Effector CD8-positive, alpha-beta T cell (primary cell): ENCODE data around the gene EEF1AKMT3.
A peak's percentile ranks its signal among the peaks of the same experiment; 100 is the strongest.

Experiments
- DNase-seq: peaks from one replicate; lab custom pipeline; 2025; lab: John Stamatoyannopoulos, UW

Gene EEF1AKMT3

DNA sequence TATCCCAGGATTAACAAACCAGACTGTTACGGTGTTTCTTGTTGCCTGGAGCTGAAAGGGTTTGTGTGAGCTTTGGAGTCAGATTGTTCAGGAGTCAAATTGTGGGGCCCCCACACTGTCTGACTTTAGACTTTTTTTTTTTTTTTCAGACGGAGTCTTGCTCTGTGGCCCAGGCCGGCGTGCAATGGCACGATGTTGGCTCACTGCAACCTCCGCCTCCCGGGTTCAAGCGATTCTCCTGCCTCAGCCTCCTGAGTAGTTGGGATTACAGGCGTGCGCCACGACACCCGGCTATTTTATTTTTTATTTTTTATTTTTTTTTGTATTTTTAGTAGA, 11.0 kb downstream of the EEF1AKMT3 start:
- no peak for DNase-seq

DNA sequence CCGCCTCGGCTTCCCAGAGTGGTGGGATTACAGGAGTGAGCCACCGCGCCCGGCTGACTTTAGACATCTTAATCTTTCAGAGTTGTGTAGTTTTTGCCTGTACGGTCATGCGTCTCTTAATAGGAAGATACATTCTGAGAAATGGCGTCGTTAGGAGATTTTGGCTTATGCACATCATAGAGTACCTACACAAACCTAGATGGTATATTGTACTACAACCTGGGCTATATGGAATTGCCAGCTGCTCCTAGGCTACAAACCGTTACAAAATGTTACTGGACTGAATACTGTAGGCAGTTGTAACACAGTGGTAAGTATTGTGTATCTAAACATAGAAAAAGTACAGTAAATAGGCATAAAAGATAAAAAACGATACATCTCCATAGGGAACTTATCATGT, 11.4 kb downstream of the EEF1AKMT3 start:
- DNase-seq, result no peak

- DNase-seq, result no peak
These were observed 21.5 kb downstream of the EEF1AKMT3 start for GRCh38 chr12:57793920-57794319.

- DNase-seq, result no peak
These were observed 22.9 kb downstream of the EEF1AKMT3 start for GRCh38 chr12:57795354-57795753.

- DNase-seq, result no peak
These were observed 24.6 kb downstream of the EEF1AKMT3 start for GRCh38 chr12:57796996-57797395.

DNA sequence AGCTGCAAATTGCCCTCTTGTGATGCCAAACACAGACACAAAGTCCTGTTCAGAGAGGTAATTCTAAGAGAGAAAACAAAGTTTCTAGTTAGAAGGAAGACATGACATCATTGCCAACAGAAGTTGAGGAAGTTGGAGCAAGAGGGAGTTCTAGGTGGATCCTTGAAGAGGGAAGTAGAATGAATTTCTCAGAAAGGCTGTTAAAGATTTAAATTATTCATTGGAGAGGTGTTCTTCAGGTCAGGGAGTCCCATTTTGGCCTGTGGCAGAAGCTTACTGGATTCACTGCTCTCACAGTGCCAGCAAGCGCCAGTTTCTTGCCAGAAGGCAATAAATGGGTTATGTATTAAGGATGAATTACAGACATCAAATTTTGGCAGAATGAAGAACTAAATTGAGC, 25.5 kb downstream of the EEF1AKMT3 start:
- DNase-seq, result no peak

DNA sequence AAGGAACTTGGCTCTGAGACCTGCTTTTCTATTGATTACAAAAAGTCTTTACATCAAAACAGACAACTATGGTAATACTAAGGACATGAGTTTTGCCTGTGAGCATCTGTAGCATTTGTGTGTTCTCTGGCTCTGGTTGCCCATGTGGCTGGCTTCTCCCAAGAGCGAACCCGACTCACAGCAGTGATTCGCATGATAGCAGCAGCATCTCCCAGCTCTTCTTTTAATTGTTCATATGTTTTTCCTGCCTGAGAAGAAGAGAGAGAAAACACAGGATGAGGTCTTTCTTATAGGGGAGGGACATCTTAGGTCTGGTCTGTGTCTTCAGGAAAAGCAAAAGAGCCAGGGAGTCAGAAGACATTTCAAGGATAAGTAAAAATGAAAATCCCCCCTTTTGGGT, 28.6 kb downstream of the EEF1AKMT3 start:
- no peak for DNase-seq

DNA sequence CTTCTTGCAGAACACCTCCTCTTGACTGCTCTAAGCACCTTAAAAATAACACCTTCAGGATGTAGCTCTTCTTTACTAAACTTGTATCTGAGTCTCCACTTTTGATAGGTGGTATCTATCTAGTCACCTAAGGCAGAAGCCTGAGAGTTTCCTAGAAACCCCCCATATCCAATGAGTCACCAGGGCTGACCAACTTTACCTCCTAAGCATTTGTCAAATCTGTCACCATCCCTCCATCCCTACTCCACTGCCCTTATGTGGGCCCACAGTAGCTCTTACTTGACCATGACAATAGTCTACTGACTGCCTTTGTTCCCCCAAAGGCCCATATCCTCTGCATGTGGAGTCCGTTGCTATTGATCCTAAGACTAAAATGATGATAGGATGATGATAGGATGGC, 30.2 kb downstream of the EEF1AKMT3 start:
- no peak for DNase-seq

GRCh38 chr12:57803319-57803893, 31.0 kb downstream of the EEF1AKMT3 start:
- peak; percentile 12 for DNase-seq

- no peak for DNase-seq
These were observed 34.3 kb downstream of the EEF1AKMT3 start for GRCh38 chr12:57806677-57807076.

- no peak for DNase-seq
These were observed 34.9 kb downstream of the EEF1AKMT3 start for GRCh38 chr12:57807285-57807684.

DNA sequence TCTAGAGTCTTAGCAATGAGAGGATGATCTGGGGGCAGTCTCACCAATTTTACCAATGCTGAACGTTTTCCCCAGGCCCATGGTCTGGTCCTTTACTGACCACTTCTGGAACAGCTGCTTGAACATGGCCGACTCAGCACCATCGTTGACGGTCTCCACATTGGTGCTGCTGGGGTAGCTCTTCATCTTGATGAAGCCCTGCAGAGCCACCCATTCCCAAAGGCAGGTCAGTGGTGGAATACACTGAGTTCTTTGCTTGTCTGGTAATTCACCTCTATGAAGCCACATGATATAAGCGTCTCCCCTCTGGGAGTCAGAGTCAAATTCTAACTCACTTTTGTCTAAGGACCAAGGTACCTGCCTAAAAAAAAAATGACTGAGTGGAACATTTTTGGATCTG, 35.9 kb downstream of the EEF1AKMT3 start:
- DNase-seq, result no peak

GRCh38 chr12:57809425-57809824, 37.0 kb downstream of the EEF1AKMT3 start:
- no peak for DNase-seq

DNA sequence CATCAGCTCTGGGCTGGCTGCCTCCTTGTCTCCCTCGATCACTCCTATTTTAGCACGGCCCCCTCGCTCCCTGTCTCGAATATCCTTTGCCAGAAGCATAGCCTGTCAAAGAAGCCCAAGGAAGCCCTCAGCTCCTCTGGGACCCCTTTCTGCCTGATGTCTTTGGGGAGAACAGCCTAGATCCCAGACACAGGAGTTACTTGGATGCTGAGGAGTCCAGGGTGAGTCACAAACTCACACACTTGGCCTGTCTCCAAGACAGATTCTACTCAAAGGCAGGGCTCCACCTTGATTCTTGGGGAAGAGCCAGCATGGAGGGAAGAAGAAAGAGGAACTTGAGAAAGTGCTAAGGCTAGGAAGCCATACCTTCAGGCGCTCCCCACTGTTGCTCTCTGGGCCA, 38.0 kb downstream of the EEF1AKMT3 start:
- DNase-seq, result no peak

DNA sequence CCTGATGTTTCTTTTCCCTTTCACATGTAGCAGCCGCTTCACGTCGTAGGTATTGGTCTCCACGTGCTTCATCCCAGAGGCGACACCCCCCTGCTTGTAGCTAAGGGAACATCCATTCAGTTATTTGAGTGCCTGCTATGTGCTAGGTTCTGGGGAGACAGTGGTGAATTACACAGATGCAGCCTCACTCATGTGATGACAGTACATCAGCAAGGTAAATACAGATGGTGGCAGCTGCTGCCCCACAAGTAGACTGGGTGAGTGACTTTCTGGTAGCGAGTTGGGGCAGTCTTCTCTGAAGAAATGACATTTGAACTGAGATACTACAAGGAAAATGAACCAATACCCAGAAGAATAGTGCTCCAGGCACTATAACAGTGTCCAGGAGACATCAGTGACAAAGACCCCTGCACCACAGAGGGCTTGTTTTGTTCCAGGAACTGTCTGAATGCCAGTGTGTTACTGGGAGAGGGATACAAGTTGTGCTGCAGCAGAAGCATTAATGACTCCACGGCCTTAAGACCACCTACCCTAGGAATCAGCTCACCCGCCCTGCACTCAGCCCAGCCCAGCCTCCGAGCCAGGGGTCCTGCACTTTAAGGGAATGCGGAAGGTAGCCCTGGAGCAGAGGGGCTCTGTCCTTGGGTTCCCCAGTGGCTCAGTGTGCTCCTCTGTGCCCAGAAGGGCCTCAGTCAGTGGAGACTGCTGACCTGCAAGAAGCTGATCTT, 38.8 kb downstream of the EEF1AKMT3 start:
- DNase-seq, result no peak

DNA sequence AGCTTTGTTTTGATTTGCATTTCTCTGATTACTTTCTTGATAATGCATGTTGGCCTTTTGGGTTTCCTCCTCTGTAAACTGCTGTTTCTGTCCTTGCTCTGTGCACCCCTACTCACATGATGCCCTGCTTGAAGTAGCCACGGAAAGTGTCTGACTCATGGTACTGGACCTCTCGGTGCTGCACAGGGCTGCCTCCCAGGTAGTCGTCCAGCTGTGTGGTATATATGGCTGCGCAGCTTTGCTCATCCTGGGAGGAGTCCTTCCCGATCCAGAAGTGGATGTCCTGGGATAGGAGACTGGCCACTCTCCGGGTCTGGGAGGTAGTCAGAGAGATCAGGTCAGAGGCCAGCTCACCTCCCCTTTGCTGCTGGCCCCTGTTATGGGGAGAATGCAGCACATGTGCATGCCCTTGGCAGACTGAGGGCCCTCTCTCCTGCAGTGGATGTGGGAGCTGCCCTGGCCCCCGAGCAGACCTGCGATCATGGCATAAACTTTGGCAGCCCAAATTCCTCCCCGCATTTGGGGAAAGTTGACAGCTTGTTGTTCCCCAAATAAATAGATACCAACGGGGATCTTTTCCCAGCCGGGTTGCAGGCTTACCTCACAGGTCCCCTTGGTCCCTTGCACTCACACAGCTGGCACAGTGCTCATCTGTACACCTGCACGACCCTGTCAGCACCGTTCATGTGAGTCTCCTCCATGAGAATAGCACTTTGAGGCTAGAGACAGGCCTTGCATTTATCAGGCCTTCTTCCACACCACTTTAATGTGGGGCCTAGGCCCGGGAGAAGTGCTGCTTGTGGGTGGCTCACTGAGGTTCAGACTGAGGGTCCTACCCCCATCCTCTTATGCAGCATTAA, 40.9 kb downstream of the EEF1AKMT3 start:
- DNase-seq, result no peak

DNA sequence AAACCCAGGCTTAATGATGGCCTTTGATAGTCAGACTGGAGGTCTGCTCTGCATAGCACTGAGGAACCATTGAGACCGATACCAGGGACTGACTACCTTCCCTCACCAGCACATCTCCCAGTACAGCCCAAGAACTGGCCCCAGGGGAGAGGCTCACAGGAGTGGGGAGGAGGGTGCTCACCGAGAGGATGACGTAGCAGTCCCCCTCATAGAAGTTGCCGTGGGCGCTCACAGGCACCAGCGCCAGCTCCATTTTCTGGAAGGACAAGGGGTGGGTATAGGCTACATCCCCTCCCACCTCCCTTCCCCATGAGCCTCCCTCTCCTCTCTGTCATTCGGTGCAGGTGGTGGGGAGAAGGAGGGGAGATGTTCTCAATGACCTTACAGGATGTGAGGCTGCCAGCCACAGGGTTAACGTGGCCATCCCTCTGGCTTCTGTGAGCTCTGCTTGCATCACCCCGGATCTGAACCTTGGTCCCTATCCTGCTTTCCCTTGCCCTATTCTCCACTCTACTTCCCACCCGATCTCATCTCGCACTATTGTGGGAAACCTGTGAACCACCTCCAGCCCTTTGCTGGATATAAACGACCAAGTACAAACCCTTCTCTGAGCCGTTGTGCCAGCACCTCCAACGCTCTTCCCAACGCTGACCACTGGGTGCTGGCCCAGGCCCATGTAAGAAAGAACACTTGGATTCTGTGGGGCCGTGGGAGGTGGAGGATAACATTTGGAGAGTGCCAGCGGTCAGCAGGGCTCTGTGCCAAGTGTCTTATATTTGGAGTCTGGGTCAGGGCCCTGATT, 41.8 kb downstream of the EEF1AKMT3 start:
- no peak for DNase-seq

- no peak for DNase-seq
These were observed 43.0 kb downstream of the EEF1AKMT3 start for GRCh38 chr12:57815177-57816000.

DNA sequence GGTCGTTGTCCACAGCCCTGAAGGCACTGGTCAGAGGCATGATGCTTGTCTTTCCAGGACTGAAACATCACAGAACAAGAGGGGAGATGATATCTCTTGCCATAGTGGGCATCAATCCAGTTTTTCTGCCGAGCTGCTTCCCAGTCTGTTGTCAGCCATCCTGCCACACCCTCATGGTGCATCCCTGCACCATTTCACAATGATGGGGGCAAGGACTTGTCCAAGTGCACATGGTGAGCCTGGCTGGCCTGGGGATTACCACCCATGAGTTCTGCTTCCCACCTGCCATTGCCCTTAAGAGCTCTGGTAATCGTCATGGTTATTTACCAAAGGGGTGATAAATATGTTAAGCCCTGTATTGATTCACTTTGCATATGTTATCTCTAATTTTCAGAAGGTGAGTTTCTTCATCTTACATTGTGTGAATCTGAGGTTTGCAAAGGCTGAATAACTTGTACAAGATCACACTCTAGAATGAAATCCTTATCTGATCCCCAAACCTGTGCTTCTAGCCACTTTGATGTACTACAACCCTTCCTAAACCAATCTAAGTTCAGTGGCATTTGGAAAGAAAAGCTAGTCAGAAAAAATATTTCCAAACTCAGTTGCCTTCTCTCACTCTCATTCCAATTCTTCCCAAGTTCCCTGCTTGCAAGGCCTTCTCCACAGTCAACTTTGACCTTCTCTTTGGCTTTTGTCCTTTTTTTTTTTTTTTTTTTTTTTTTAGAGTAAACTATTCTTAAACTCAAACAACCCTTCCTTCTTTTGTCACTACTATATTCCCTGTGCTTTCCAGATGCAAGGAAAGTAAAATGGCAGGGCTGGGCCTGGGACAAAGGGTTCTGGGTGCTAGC, 43.8 kb downstream of the EEF1AKMT3 start:
- DNase-seq, result no peak

GRCh38 chr12:57816855-57817151, 44.4 kb downstream of the EEF1AKMT3 start:
- DNase-seq, result no peak
